HEK293 (cell line): ENCODE measurements around the gene ARL15.

Source experiments
- CTCF ChIA-PET: fragments of 350-600 bp; formaldehyde crosslinking; extraction: SDS; loops from one replicate; lab custom pipeline; 2021; ENCODE audit warnings: antibody characterized with exemption; lab: Yijun Ruan, JAX
- POLR2A ChIA-PET: fragments of 300-600 bp; formaldehyde crosslinking; extraction: SDS; loops from one replicate; lab custom pipeline; 2020; ENCODE audit warnings: antibody characterized with exemption, inconsistent platforms; lab: Yijun Ruan, JAX
- H3K27ac ChIP-seq: fragments of 200-500 bp; sonication (Bioruptor generic); 2 replicates; pipeline ENCODE4 v1.5.1; 2014; ENCODE audit warnings: low read depth, low read length, control low read depth, inconsistent platforms; ENCODE audit errors: extremely low read depth
- H3K36me3 ChIP-seq, 2 experiments: fragments of 200-500 bp in 1 of 2; sonication (Bioruptor generic) in 1 of 2; 1 replicate in 1 of 2; 2 replicates in 1 of 2; pipeline ENCODE4 v1.5.1; 2014 to 2017; ENCODE audit warnings: inconsistent platforms in 2 of 2, low read length in 2 of 2; ENCODE audit not compliant: control insufficient read depth in 2 of 2, insufficient read depth in 1 of 2
- H3K4me1 ChIP-seq: fragments of 200-500 bp; sonication (Bioruptor generic); 2 replicates; pipeline ENCODE4 v1.5.1; 2014; ENCODE audit warnings: mild to moderate bottlenecking, low read length, inconsistent platforms; ENCODE audit not compliant: control insufficient read depth, insufficient read depth
- H3K4me3 ChIP-seq: 2 replicates; pipeline ENCODE4 v1.5.1; 2011; ENCODE audit warnings: low read depth, mild to moderate bottlenecking, control low read depth, low read length, moderate library complexity
- H3K9me3 ChIP-seq: fragments of 200-500 bp; sonication (Bioruptor generic); 2 replicates; pipeline ENCODE4 v1.5.1; 2014; ENCODE audit warnings: low read depth, low read length, inconsistent platforms; ENCODE audit not compliant: control insufficient read depth, insufficient read depth
- HIC1 ChIP-seq: fragments of 450-650 bp; formaldehyde crosslinking; IDR thresholded peaks from 2 replicates; pipeline ENCODE4 v1.5.1; 2016; ENCODE audit warnings: missing biosample characterization, missing genetic modification characterization
- IKZF3 ChIP-seq: fragments of 450-650 bp; IDR thresholded peaks from 2 replicates; pipeline ENCODE4 v1.5.0; 2018; ENCODE audit warnings: missing biosample characterization, mild to moderate bottlenecking, missing genetic modification characterization, moderate library complexity
- KLF1 ChIP-seq: fragments of 450-650 bp; formaldehyde crosslinking; IDR thresholded peaks from 2 replicates; pipeline ENCODE4 v1.5.1; 2016; ENCODE audit warnings: missing biosample characterization, missing genetic modification characterization
- KLF8 ChIP-seq: fragments of 450-650 bp; formaldehyde crosslinking; IDR thresholded peaks from 2 replicates; pipeline ENCODE4 v1.5.1; 2016; ENCODE audit warnings: missing biosample characterization, missing genetic modification characterization
- PBX3 ChIP-seq: sonication (generic); formaldehyde crosslinking; IDR thresholded peaks from 2 replicates; pipeline ENCODE4 v1.8.1; 2022; ENCODE audit warnings: mild to moderate bottlenecking, moderate library complexity, missing genetic modification reagents
- TCF7L2 ChIP-seq: IDR thresholded peaks from 2 replicates; pipeline ENCODE4 v1.6.1; 2011; ENCODE audit warnings: low read depth, mild to moderate bottlenecking, inconsistent platforms, low read length, moderate library complexity, borderline replicate concordance
- ZBTB7A ChIP-seq: fragments of 450-650 bp; formaldehyde crosslinking; IDR thresholded peaks from 2 replicates; pipeline ENCODE4 v1.5.1; 2016; ENCODE audit warnings: low read depth, missing biosample characterization, missing genetic modification characterization
- ZFP41 ChIP-seq: fragments of 450-650 bp; formaldehyde crosslinking; IDR thresholded peaks from 2 replicates; pipeline ENCODE4 v1.5.1; 2016; ENCODE audit warnings: missing biosample characterization, missing genetic modification characterization, borderline replicate concordance
- ZNF19 ChIP-seq: fragments of 450-650 bp; formaldehyde crosslinking; IDR thresholded peaks from 2 replicates; pipeline ENCODE4; 2016; ENCODE audit warnings: missing biosample characterization, missing genetic modification characterization, low read depth
- ZNF239 ChIP-seq: fragments of 450-650 bp; formaldehyde crosslinking; IDR thresholded peaks from 2 replicates; pipeline ENCODE4 v1.5.1; 2016; ENCODE audit warnings: missing biosample characterization, missing genetic modification characterization
- ZNF335 ChIP-seq: fragments of 450-650 bp; formaldehyde crosslinking; conservative IDR thresholded peaks from 2 replicates; pipeline ENCODE4 v1.5.1; 2016; ENCODE audit warnings: missing biosample characterization, missing genetic modification characterization
- ZNF514 ChIP-seq: fragments of 450-650 bp; formaldehyde crosslinking; IDR thresholded peaks from 2 replicates; pipeline ENCODE4 v1.5.1; 2016; ENCODE audit warnings: missing biosample characterization, missing genetic modification characterization
- ZNF549 ChIP-seq: fragments of 450-650 bp; IDR thresholded peaks from 2 replicates; pipeline ENCODE4 v1.5.1; 2018; ENCODE audit warnings: missing biosample characterization, missing genetic modification characterization, mild to moderate bottlenecking, inconsistent platforms, moderate library complexity
- ZNF555 ChIP-seq: fragments of 450-650 bp; formaldehyde crosslinking; conservative IDR thresholded peaks from 2 replicates; pipeline ENCODE4 v1.5.1; 2017; ENCODE audit warnings: missing biosample characterization, mild to moderate bottlenecking, missing genetic modification characterization, inconsistent platforms
- ZNF561 ChIP-seq: fragments of 450-650 bp; IDR thresholded peaks from 2 replicates; pipeline ENCODE4 v1.5.1; 2018; ENCODE audit warnings: missing biosample characterization, missing genetic modification characterization, borderline replicate concordance
- ZNF585B ChIP-seq: fragments of 450-650 bp; formaldehyde crosslinking; IDR thresholded peaks from 2 replicates; pipeline ENCODE4 v1.5.1; 2016; ENCODE audit warnings: missing biosample characterization, missing genetic modification characterization
- ZNF596 ChIP-seq: fragments of 450-650 bp; IDR thresholded peaks from 2 replicates; pipeline ENCODE4 v1.5.0; 2018; ENCODE audit warnings: missing biosample characterization, mild to moderate bottlenecking, missing genetic modification characterization, moderate library complexity
- ZNF624 ChIP-seq: fragments of 450-650 bp; formaldehyde crosslinking; IDR thresholded peaks from 2 replicates; pipeline ENCODE4 v1.5.1; 2017; ENCODE audit warnings: missing biosample characterization, missing genetic modification characterization
- ZNF629 ChIP-seq: fragments of 450-650 bp; formaldehyde crosslinking; IDR thresholded peaks from 2 replicates; pipeline ENCODE4 v1.5.1; 2017; ENCODE audit warnings: missing biosample characterization, missing genetic modification characterization
- ZNF792 ChIP-seq: fragments of 450-650 bp; formaldehyde crosslinking; IDR thresholded peaks from 2 replicates; pipeline ENCODE4 v1.5.1; 2016; ENCODE audit warnings: missing biosample characterization, missing genetic modification characterization
- TF ChIP-seq, protein P1 (sequence below): fragments of 450-650 bp; formaldehyde crosslinking; IDR thresholded peaks from 2 replicates; pipeline ENCODE4 v1.5.1; 2016; ENCODE audit warnings: missing biosample characterization, missing genetic modification characterization
- TF ChIP-seq, protein P2 (sequence below): fragments of 450-650 bp; IDR thresholded peaks from 2 replicates; pipeline ENCODE4 v1.5.1; 2018; ENCODE audit warnings: missing biosample characterization, mild to moderate bottlenecking, missing genetic modification characterization
- TF ChIP-seq, protein P3 (sequence below): fragments of 450-650 bp; formaldehyde crosslinking; IDR thresholded peaks from 2 replicates; pipeline ENCODE4 v1.5.1; 2016; ENCODE audit warnings: missing biosample characterization, missing genetic modification characterization
- TF ChIP-seq, protein P4 (sequence below): fragments of 450-650 bp; formaldehyde crosslinking; IDR thresholded peaks from 2 replicates; pipeline ENCODE4 v1.5.1; 2016; ENCODE audit warnings: missing biosample characterization, missing genetic modification characterization

The ARL15 gene

GRCh38 chr5:53882006-53882675, 428.2 kb downstream of the ARL15 start:
- TF ChIP-seq ZNF792 (no peak), IKZF3 (tag by site-specific recombination) (no peak), ZNF624 (tag by site-specific recombination) (no peak), ZNF549 (tag by site-specific recombination) (no peak), ZNF585B (tag by site-specific recombination) (no peak), ZNF239 (tag by site-specific recombination) (no peak), ZNF596 (tag by site-specific recombination) (no peak), ZBTB7A (tag by site-specific recombination) (no peak), HIC1 (no peak), ZNF514 (tag by site-specific recombination) (no peak), KLF8 (no peak), ZNF561 (tag by site-specific recombination) (no peak)
- TF ChIP-seq, protein P1, sequence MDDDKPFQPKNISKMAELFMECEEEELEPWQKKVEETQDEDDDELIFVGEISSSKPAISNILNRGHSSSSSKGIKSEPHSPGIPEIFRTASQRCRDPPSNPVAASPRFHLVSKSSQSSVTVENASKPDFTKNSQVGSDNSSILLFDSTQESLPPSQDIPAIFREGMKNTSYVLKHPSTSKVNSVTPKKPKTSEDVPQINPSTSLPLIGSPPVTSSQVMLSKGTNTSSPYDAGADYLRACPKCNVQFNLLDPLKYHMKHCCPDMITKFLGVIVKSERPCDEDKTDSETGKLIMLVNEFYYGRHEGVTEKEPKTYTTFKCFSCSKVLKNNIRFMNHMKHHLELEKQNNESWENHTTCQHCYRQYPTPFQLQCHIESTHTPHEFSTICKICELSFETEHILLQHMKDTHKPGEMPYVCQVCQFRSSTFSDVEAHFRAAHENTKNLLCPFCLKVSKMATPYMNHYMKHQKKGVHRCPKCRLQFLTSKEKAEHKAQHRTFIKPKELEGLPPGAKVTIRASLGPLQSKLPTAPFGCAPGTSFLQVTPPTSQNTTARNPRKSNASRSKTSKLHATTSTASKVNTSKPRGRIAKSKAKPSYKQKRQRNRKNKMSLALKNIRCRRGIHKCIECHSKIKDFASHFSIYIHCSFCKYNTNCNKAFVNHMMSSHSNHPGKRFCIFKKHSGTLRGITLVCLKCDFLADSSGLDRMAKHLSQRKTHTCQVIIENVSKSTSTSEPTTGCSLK (tag by site-specific recombination), result no peak
- TF ChIP-seq, protein P2, sequence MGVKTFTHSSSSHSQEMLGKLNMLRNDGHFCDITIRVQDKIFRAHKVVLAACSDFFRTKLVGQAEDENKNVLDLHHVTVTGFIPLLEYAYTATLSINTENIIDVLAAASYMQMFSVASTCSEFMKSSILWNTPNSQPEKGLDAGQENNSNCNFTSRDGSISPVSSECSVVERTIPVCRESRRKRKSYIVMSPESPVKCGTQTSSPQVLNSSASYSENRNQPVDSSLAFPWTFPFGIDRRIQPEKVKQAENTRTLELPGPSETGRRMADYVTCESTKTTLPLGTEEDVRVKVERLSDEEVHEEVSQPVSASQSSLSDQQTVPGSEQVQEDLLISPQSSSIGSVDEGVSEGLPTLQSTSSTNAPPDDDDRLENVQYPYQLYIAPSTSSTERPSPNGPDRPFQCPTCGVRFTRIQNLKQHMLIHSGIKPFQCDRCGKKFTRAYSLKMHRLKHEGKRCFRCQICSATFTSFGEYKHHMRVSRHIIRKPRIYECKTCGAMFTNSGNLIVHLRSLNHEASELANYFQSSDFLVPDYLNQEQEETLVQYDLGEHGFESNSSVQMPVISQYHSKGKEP (tag by site-specific recombination), result no peak
- no peaks in the 10 kb centered on the region for H3K36me3 ChIP-seq
- no peaks in the 10 kb centered on the region for H3K9me3 ChIP-seq
- H3K4me1 ChIP-seq, result no peaks in the 10 kb centered on the region
- ChIA-PET POLR2A (no interaction called here), CTCF (interaction anchor here (0.7 kb wide), 2 partner anchors 14 to 223 kb away, joined by 3 read pairs; no protein-coding TSS in a partner anchor)
- no peak overlapping the region for H3K27ac ChIP-seq
- H3K4me3 ChIP-seq, result no peak overlapping the region

- Histone ChIP-seq H3K36me3 (no peaks in the 10 kb centered on the region), H3K4me3 (no peak overlapping the region), H3K27ac (no peak overlapping the region), H3K9me3 (no peaks in the 10 kb centered on the region), H3K4me1 (no peaks in the 10 kb centered on the region)
- POLR2A ChIA-PET, result no interaction called here
- CTCF ChIA-PET, result interaction anchor here (0.7 kb wide), 1 partner anchor 849 kb away, joined by 3 read pairs; no protein-coding TSS in a partner anchor
- TF ChIP-seq ZFP41 (tag by site-specific recombination), result no peak
- no peak for TF ChIP-seq ZNF555
- TF ChIP-seq ZNF335 (tag by site-specific recombination), result no peak
- TF ChIP-seq ZNF629 (tag by site-specific recombination), result no peak
- no peak for TF ChIP-seq ZBTB7A (tag by site-specific recombination)
- TF ChIP-seq, protein P3, sequence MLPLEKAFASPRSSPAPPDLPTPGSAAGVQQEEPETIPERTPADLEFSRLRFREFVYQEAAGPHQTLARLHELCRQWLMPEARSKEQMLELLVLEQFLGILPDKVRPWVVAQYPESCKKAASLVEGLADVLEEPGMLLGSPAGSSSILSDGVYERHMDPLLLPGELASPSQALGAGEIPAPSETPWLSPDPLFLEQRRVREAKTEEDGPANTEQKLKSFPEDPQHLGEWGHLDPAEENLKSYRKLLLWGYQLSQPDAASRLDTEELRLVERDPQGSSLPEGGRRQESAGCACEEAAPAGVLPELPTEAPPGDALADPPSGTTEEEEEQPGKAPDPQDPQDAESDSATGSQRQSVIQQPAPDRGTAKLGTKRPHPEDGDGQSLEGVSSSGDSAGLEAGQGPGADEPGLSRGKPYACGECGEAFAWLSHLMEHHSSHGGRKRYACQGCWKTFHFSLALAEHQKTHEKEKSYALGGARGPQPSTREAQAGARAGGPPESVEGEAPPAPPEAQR, result no peak
- no peak for TF ChIP-seq ZNF19 (tag by site-specific recombination)
- TF ChIP-seq KLF1 (tag by site-specific recombination), result no peak
- TF ChIP-seq, protein P4, sequence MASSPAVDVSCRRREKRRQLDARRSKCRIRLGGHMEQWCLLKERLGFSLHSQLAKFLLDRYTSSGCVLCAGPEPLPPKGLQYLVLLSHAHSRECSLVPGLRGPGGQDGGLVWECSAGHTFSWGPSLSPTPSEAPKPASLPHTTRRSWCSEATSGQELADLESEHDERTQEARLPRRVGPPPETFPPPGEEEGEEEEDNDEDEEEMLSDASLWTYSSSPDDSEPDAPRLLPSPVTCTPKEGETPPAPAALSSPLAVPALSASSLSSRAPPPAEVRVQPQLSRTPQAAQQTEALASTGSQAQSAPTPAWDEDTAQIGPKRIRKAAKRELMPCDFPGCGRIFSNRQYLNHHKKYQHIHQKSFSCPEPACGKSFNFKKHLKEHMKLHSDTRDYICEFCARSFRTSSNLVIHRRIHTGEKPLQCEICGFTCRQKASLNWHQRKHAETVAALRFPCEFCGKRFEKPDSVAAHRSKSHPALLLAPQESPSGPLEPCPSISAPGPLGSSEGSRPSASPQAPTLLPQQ (tag by site-specific recombination), result no peak
- no peak for TF ChIP-seq TCF7L2
- TF ChIP-seq KLF8, result no peak
- no peak for TF ChIP-seq PBX3 (CRISPR knock-in tag)
Observed at GRCh38 chr5:53879708-53880323, 430.6 kb downstream of the ARL15 start.
